ENCODE results near the gene RPS21. TPM values are rescaled to one million over a fixed set of nuclear protein-coding genes. Genes with fewer than 3 reads are reported as not detected.

Gene RPS21
- total RNA-seq, 2 experiments from 2014 or later: 2,670 to 2,760 TPM

GRCh38 chr20:62381842-62382241 is 5.1 kb upstream of the RPS21 start:
- TF ChIP-seq, protein P1, sequence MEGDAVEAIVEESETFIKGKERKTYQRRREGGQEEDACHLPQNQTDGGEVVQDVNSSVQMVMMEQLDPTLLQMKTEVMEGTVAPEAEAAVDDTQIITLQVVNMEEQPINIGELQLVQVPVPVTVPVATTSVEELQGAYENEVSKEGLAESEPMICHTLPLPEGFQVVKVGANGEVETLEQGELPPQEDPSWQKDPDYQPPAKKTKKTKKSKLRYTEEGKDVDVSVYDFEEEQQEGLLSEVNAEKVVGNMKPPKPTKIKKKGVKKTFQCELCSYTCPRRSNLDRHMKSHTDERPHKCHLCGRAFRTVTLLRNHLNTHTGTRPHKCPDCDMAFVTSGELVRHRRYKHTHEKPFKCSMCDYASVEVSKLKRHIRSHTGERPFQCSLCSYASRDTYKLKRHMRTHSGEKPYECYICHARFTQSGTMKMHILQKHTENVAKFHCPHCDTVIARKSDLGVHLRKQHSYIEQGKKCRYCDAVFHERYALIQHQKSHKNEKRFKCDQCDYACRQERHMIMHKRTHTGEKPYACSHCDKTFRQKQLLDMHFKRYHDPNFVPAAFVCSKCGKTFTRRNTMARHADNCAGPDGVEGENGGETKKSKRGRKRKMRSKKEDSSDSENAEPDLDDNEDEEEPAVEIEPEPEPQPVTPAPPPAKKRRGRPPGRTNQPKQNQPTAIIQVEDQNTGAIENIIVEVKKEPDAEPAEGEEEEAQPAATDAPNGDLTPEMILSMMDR (IDR thresholded peaks at IDR 0.05): no peak
- ChIA-PET CTCF (interaction anchor here (0.9 to 2.9 kb wide), 7 partner anchors 14 to 371 kb away, joined by 3 to 18 read pairs (median 6); partner anchors contain the start of gene ADRM1), POLR2A (no interaction called here)
- H3K27ac Mint-ChIP-seq: peak overlapping the region; percentile 1
- intact Hi-C loops (cut with micrococcal nuclease): loop anchor here (2.0 kb wide), 1 partner anchor 81 kb away; no protein-coding TSS in a partner anchor
- H3K36me3 Mint-ChIP-seq (ENCODE audit: low read depth): peaks cover 25% of the 10 kb centered on the region
- no peaks in the 10 kb centered on the region for H3K27me3 Mint-ChIP-seq
- peaks cover 19% of the 10 kb centered on the region for H3K4me1 Mint-ChIP-seq (ENCODE audit: low read depth)
- DNase-seq: no peak
- no peak for ATAC-seq
- H3K4me3 Mint-ChIP-seq: no peak overlapping the region
- H3K9me3 Mint-ChIP-seq: peaks cover 4% of the 10 kb centered on the region

DNA sequence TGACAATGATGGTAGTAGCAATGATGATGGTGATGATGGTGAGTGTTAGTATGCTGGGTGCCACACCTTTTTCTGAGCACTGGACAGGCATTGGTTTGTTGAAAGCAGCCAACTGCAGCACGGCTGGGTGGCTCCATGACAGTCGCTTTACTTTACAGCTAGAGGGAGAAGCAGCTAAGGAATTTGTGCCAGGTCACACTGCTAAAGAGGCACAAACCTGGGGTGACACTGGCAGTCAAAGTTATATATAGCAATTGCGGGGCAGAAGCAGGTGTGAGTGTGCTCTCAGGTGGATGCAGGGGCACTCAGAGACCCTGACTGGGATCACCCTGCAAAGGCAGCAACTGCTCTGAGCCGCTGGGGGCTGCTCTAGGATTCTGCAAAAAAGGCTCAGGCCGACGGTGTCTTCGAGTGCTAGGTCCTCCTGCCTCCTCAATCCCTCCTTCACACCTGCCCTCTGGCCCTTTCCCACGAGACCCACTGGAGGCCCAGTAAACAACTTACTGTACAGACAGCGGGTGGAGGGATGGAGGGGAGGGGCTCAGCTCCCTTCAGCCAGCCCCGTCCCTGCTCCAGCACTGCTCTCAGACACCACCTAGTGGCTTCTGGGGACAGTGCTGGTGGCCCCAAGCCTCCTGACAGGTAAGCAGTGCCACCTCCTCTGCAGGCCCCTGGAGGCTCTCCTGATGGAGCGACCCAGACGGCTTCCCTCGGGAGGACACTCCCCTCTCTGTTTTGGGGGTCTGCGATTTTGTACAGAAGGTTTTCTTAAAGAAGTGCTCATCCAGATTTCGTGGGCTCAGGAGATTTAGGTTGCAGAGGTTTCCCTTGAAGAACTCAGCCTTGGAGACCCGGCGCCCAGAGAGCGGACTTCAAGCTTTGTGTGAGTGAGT is 4.4 kb upstream of the RPS21 start:
- H3K9me3 Mint-ChIP-seq: peaks cover 4% of the 10 kb centered on the region
- H3K27ac Mint-ChIP-seq: no peak overlapping the region
- ATAC-seq: peak; percentile 78
- H3K27me3 Mint-ChIP-seq: no peaks in the 10 kb centered on the region
- peak; percentile 87 for DNase-seq
- intact Hi-C loops (cut with micrococcal nuclease): loop anchor here (2.0 kb wide), 1 partner anchor 82 kb away; no protein-coding TSS in a partner anchor
- ChIA-PET CTCF (interaction anchor here (0.6 to 2.9 kb wide), 14 partner anchors 12 to 372 kb away, joined by 3 to 18 read pairs (median 4); partner anchors contain the start of genes ADRM1 and PSMA7), POLR2A (interaction anchor here (0.6 to 1.6 kb wide), 2 partner anchors 19 to 433 kb away, joined by 3 to 6 read pairs; no protein-coding TSS in a partner anchor)
- H3K4me3 Mint-ChIP-seq: no peak overlapping the region
- TF ChIP-seq, protein P1 (IDR thresholded peaks at IDR 0.05): peak; percentile 89
- H3K36me3 Mint-ChIP-seq (ENCODE audit: low read depth): peaks cover 30% of the 10 kb centered on the region
- H3K4me1 Mint-ChIP-seq (ENCODE audit: low read depth): peaks cover 19% of the 10 kb centered on the region

DNA sequence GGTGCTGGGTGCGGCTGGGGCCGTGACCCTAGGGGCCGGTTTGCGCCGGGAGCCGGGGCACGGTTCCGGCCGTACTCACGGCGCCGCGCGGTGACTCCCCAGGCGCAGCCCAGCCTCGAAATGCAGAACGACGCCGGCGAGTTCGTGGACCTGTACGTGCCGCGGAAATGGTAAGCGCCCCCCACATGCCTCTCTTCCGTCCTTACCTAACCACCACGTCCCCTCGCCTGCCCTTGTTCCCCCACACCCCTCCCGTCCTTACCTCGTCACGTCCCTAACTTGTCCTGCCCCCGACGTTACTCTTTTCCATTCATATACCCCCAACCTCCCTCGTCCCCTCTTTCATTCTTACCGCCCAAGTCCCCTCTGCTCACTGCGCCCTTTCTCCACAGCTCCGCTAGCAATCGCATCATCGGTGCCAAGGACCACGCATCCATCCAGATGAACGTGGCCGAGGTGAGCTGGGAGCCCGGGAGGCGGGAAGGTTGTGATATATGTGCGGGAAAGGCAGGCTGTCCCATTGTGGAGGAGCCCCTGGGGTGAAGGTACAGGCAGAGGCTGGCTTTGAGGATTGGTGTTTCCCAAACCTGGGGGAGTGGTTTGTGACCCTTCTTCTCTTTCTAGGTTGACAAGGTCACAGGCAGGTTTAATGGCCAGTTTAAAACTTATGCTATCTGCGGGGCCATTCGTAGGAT is 463 bp downstream of the RPS21 start:
- Mint-ChIP-seq H3K4me1 (ENCODE audit: low read depth) (peaks cover 39% of the 10 kb centered on the region), H3K4me3 (peak overlapping the region; percentile 95), H3K36me3 (ENCODE audit: low read depth) (peaks cover 48% of the 10 kb centered on the region), H3K9me3 (no peaks in the 10 kb centered on the region), H3K27me3 (no peaks in the 10 kb centered on the region), H3K27ac (peak overlapping the region; percentile 91)
- ChIA-PET POLR2A (interaction anchor here (1.0 to 6.0 kb wide), 8 partner anchors 8 to 151 kb away, joined by 3 to 53 read pairs (median 4); partner anchors contain the start of gene LAMA5), CTCF (no interaction called here)
- no peak for DNase-seq
- TF ChIP-seq, protein P1 (IDR thresholded peaks at IDR 0.05): no peak
- no peak for ATAC-seq
- intact Hi-C loops (cut with micrococcal nuclease): no loop called here

DNA sequence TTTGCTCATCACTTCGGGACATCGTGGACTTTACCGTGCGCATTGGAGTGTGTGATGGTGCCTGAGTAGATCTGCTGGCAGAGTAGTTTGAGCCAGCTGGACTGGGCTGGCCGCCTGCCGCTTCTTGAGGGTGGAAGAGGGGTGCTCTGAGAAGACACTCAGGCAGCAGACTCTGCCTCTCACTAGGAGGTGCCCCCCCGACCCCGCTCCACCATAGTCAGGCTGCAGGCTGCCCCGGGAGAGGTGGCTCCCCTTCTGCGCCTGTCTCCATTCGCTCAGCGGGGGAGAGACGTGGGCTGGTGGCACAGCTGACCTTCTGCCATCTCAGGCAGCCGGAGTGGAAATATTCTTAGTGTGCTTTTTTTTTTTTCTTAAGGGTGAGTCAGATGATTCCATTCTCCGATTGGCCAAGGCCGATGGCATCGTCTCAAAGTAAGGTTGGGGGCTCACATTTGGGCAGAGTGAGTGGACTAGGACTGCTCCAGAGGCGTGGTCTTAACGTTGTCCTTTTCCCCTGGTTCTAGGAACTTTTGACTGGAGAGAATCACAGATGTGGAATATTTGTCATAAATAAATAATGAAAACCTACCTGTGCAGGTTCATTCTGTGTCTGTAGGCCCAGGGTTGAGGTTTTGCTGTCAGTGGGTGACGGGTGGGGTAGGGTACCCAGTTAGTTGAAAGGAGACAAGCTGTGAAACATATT is 1.2 kb downstream of the RPS21 start:
- DNase-seq (peak; percentile 44), ATAC-seq (no peak)
- Mint-ChIP-seq H3K36me3 (ENCODE audit: low read depth) (peaks cover 42% of the 10 kb centered on the region), H3K4me3 (peak overlapping the region; percentile 95), H3K9me3 (no peaks in the 10 kb centered on the region), H3K27me3 (no peaks in the 10 kb centered on the region), H3K27ac (peak overlapping the region; percentile 91), H3K4me1 (ENCODE audit: low read depth) (peaks cover 34% of the 10 kb centered on the region)
- intact Hi-C loops (cut with micrococcal nuclease): no loop called here
- ChIA-PET CTCF (interaction anchor here (2.0 kb wide), 1 partner anchor 21 kb away, joined by 5 read pairs; no protein-coding TSS in a partner anchor), POLR2A (interaction anchor here (1.2 to 6.0 kb wide), 9 partner anchors 13 to 152 kb away, joined by 3 to 53 read pairs (median 4); partner anchors contain the start of genes CABLES2 and LAMA5)
- TF ChIP-seq, protein P1 (IDR thresholded peaks at IDR 0.05): no peak
